Body of pancreas (tissue), 4 donors: ENCODE measurements around the gene VIT.

ENCODE experiments used
- CTCF ChIP-seq, 7 experiments: fragments of 450-650 bp in 4 of 7; fragments of 200-600 bp in 3 of 7; sonication (generic) in 3 of 7; IDR thresholded peaks; one replicate each; pipeline ENCODE4 v1.5.1; 2016 to 2019; ENCODE audit warnings: antibody characterized with exemption in 7 of 7
- POLR2A ChIP-seq, 3 donors: fragments of 450-650 bp; IDR thresholded peaks; one replicate each; pipeline ENCODE4 v1.6.1; 2016; ENCODE audit warnings: antibody characterized with exemption in 3 of 3, mild to moderate bottlenecking in 2 of 3

GRCh38 chr2:36695746-36696415 is 626 bp upstream of the VIT start:
- TF ChIP-seq CTCF (IDR thresholded peaks at IDR 0.05) (no peak), POLR2A (IDR thresholded peaks at IDR 0.05) (no peak)
